GM13977 (cell line): ENCODE data around the gene VDR.

Experiments used
- DNase-seq: peaks from one replicate; pipeline ENCODE4 v3.0.0; 2012; ENCODE audit warnings: low spot score
- in situ Hi-C: fragments of 300-500 bp; cut with MboI; formaldehyde crosslinking; loops from one replicate; pipeline ENCODE4 v1.12.0; 2022; ENCODE audit warnings: low sequenced_read_pairs, low pct_unique_long_range_greater_than_20kb, mixed read lengths, inconsistent platforms; ENCODE audit not compliant: unreplicated experiment
- TF ChIP-seq, protein P1 (sequence below): IDR thresholded peaks from 2 replicates; pipeline ENCODE4 v1.5.1; 2012; ENCODE audit warnings: mild to moderate bottlenecking, control low read depth; ENCODE audit not compliant: insufficient read depth; ENCODE audit errors: extremely low read depth, missing control alignments

The VDR gene

DNA sequence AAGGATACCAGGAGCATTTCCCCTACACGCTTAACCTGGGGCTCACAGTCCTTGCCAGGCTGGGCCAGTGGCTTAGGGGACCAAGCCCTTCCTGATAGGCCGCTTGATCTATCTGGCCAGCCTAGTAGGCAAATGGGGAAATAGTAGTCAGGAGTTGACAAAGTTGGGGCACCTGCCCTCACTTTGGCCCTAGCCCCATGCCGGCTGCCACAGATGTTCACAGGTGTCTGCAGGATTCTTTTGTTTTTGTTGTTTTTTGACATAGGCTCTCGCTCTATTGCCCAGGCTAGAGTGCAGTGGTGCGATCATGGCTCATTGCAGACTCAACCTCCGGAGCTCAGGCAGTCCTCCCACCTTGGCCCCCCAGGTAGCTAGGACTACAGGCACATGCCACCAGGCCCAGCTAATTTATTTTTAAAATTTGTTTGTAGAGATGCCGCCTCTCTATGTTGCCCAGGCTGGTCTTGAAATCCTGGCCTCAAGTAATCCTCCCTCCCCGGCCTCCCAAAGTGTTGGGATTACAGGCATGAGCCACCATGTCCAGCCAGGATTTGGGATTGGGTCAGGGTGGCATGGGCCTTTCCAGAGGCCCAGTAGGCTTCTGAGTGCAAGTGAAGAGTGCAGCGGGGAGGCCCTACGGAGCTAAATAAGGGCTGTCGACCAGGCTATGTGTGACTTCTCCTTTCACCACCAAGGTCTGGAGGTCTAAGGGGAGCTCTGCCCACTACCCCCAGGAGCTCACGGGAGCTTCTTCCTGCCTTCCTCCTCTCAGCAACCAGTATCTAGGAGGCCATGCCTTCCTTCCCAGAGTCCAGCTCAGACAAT is 69.6 kb downstream of the VDR start:
- TF ChIP-seq, protein P1, sequence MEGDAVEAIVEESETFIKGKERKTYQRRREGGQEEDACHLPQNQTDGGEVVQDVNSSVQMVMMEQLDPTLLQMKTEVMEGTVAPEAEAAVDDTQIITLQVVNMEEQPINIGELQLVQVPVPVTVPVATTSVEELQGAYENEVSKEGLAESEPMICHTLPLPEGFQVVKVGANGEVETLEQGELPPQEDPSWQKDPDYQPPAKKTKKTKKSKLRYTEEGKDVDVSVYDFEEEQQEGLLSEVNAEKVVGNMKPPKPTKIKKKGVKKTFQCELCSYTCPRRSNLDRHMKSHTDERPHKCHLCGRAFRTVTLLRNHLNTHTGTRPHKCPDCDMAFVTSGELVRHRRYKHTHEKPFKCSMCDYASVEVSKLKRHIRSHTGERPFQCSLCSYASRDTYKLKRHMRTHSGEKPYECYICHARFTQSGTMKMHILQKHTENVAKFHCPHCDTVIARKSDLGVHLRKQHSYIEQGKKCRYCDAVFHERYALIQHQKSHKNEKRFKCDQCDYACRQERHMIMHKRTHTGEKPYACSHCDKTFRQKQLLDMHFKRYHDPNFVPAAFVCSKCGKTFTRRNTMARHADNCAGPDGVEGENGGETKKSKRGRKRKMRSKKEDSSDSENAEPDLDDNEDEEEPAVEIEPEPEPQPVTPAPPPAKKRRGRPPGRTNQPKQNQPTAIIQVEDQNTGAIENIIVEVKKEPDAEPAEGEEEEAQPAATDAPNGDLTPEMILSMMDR, result no peak
- in situ Hi-C loops, result no loop called here
- no peak for DNase-seq

- in situ Hi-C loops, result no loop called here
- no peak for DNase-seq
- TF ChIP-seq, protein P1, result no peak
Observed at GRCh38 chr12:47834199-47834903, 70.4 kb downstream of the VDR start.

DNA sequence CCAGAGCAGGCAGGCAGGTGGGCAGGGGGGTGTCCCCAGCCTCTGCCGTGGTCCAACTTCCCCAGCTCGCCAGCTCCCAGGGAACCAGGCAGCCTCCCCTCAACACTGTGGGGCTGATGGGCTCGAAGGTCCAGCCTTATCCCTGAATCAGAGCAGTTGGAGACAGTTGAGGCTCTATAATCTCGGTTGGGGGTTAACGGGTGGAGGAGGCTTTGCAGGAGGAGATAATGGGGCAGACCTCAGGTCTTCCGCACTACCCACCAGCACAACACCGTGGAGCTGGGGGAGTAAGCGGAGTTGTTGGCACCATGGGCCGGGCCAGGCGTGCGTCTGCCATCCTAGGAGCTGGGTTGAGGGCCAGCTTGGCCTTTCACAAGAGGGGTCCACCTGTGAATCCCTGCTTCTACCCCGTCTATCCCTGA is 71.2 kb downstream of the VDR start:
- in situ Hi-C loops, result no loop called here
- no peak for DNase-seq
- TF ChIP-seq, protein P1, result no peak

- peak; percentile 79 for DNase-seq
- TF ChIP-seq, protein P1, result no peak
- in situ Hi-C loops, result no loop called here
Observed at GRCh38 chr12:47832263-47832933, 72.4 kb downstream of the VDR start.

DNA sequence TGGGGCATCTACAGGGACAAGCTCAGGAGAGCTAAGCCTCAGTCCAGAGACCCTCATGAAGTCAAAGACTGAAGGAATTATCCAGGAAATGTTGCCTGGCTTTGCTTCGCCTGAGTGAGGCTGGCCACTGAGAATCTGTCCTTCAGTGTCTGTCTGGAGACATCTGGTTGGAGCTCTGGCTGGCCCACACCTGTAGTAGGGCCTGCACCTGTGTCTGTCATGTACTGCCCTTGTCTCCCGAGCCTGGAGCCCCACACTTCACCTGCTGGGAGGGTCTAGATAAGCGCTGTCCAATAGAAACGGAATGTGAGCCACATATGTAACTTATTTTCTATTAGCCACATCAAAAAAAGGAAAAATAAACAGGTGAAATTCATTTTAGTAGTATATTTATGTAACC is 75.2 kb downstream of the VDR start:
- in situ Hi-C loops, result no loop called here
- TF ChIP-seq, protein P1, result no peak
- no peak for DNase-seq

DNA sequence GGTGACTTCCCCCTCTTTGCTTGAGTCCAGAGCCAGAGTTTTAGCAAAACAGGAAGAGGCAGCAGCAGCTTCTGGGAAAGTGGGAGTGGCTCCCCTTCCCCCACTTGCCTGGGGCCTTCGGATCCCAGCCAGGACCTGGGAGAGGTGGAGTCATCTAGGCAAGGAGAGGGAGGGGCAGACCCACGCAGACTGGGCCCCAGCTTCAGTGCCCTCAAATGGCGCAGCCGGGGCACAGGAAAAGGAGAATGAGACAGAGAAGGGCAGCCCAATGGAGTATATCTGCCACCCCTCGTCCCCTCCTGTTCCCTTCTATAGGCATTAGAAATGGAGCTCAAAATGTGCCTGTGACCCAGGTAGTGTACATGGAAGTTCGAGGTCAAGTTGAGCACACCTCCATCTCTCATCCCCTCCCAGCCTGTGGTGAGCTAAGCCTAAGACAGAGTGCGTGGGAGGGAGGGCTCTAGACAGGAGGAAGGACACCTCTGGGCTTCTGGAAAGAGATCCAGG is 75.8 kb downstream of the VDR start:
- DNase-seq, result no peak
- in situ Hi-C loops, result no loop called here
- TF ChIP-seq, protein P1, result no peak
